DND-41 (cell line): ENCODE data around the gene KCNK15.

Source experiments
- ATAC-seq: fragments of 200-7000 bp; cut with Tn5 transposase; 3 replicates; pipeline ENCODE4 v1.9.1; 2021; ENCODE audit warnings: low read depth; ENCODE audit not compliant: insufficient read depth
- DNase-seq: peaks from one replicate; pipeline ENCODE4 v3.0.0-alpha.2; 2020
- H2AFZ ChIP-seq: 2 replicates; pipeline ENCODE4 v1.6.0; 2012; ENCODE audit warnings: low read depth, low read length
- H3K27ac ChIP-seq: 2 replicates; pipeline ENCODE4 v1.5.1; 2012; ENCODE audit warnings: low read length, inconsistent platforms
- H3K27me3 ChIP-seq: fragments of 200-600 bp; sonication (generic); 2 replicates; pipeline ENCODE4 v1.6.0; 2012; ENCODE audit warnings: low read length, mild to moderate bottlenecking, inconsistent platforms; ENCODE audit not compliant: insufficient read depth, poor library complexity
- H3K36me3 ChIP-seq: 2 replicates; pipeline ENCODE4 v1.5.1; 2012; ENCODE audit warnings: low read length, inconsistent platforms; ENCODE audit not compliant: insufficient read depth
- H3K4me1 ChIP-seq: 2 replicates; pipeline ENCODE4 v1.5.1; 2012; ENCODE audit warnings: mild to moderate bottlenecking, low read length; ENCODE audit not compliant: insufficient read depth
- H3K4me2 ChIP-seq: 2 replicates; pipeline ENCODE4 v1.6.0; 2012; ENCODE audit warnings: mild to moderate bottlenecking, moderate library complexity, low read length, inconsistent platforms; ENCODE audit not compliant: insufficient read depth
- H3K4me3 ChIP-seq, 2 experiments: fragments of 200-600 bp in 1 of 2; shearing (Covaris generic) in 1 of 2; 2 replicates each; pipeline ENCODE4 v1.5.1; 2012 to 2016; ENCODE audit warnings: inconsistent platforms in 2 of 2, low read length in 2 of 2, mild to moderate bottlenecking in 2 of 2, low read depth in 1 of 2, moderate library complexity in 1 of 2
- H3K79me2 ChIP-seq: 2 replicates; pipeline ENCODE4 v1.6.0; 2012; ENCODE audit warnings: low read length, inconsistent platforms; ENCODE audit not compliant: insufficient read depth
- H3K9ac ChIP-seq: 2 replicates; pipeline ENCODE4 v1.6.0; 2012; ENCODE audit warnings: low read depth, mild to moderate bottlenecking, inconsistent platforms, low read length, moderate library complexity
- H3K9me3 ChIP-seq: 2 replicates; pipeline ENCODE4 v1.5.1; 2012; ENCODE audit warnings: low read length, moderate library complexity, mild to moderate bottlenecking, inconsistent platforms; ENCODE audit not compliant: insufficient read depth, severe bottlenecking
- H4K20me1 ChIP-seq: 2 replicates; pipeline ENCODE4 v1.6.0; 2012; ENCODE audit warnings: low read length; ENCODE audit not compliant: insufficient read depth
- CTCF ChIP-seq: IDR thresholded peaks from 2 replicates; pipeline ENCODE4 v1.5.1; 2012; ENCODE audit warnings: borderline replicate concordance, low read length, moderate library complexity, mild to moderate bottlenecking; ENCODE audit not compliant: poor library complexity, severe bottlenecking; ENCODE audit errors: extremely low read depth
- EZH2 ChIP-seq: IDR thresholded peaks from 3 replicates; pipeline ENCODE4 v1.6.1; 2012; ENCODE audit warnings: borderline replicate concordance, low read depth, mild to moderate bottlenecking, moderate library complexity, low read length, inconsistent platforms; ENCODE audit not compliant: severe bottlenecking

KCNK15 gene

GRCh38 chr20:44704551-44704971 is 41.1 kb upstream of the KCNK15 start:
- H3K4me1 ChIP-seq = no peaks in the 10 kb centered on the region
- no peak overlapping the region for H3K9ac ChIP-seq
- no peaks in the 10 kb centered on the region for H3K9me3 ChIP-seq
- H3K79me2 ChIP-seq = no peaks in the 10 kb centered on the region
- no peak overlapping the region for H3K4me3 ChIP-seq
- no peaks in the 10 kb centered on the region for H3K36me3 ChIP-seq
- no peak for DNase-seq
- H4K20me1 ChIP-seq = peaks cover 4% of the 10 kb centered on the region; the same call in 1 of the 2 replicates
- ATAC-seq = no peak
- H3K27ac ChIP-seq = no peak overlapping the region
- H3K27me3 ChIP-seq = no peaks in the 10 kb centered on the region
- no peak overlapping the region for H2AFZ ChIP-seq
- no peak for TF ChIP-seq CTCF
- no peak for TF ChIP-seq EZH2
- no peak overlapping the region for H3K4me2 ChIP-seq

- Histone ChIP-seq H4K20me1 (no peaks in the 10 kb centered on the region), H3K27me3 (no peaks in the 10 kb centered on the region), H2AFZ (no peak overlapping the region), H3K4me1 (no peaks in the 10 kb centered on the region), H3K9me3 (no peaks in the 10 kb centered on the region), H3K79me2 (no peaks in the 10 kb centered on the region), H3K27ac (no peak overlapping the region), H3K4me3 (no peak overlapping the region), H3K36me3 (no peaks in the 10 kb centered on the region), H3K4me2 (no peak overlapping the region), H3K9ac (no peak overlapping the region)
- TF ChIP-seq CTCF (no peak), EZH2 (no peak)
- no peak for DNase-seq
- ATAC-seq = no peak
Observed at GRCh38 chr20:44705364-44706094, 40.1 kb upstream of the KCNK15 start.

DNA sequence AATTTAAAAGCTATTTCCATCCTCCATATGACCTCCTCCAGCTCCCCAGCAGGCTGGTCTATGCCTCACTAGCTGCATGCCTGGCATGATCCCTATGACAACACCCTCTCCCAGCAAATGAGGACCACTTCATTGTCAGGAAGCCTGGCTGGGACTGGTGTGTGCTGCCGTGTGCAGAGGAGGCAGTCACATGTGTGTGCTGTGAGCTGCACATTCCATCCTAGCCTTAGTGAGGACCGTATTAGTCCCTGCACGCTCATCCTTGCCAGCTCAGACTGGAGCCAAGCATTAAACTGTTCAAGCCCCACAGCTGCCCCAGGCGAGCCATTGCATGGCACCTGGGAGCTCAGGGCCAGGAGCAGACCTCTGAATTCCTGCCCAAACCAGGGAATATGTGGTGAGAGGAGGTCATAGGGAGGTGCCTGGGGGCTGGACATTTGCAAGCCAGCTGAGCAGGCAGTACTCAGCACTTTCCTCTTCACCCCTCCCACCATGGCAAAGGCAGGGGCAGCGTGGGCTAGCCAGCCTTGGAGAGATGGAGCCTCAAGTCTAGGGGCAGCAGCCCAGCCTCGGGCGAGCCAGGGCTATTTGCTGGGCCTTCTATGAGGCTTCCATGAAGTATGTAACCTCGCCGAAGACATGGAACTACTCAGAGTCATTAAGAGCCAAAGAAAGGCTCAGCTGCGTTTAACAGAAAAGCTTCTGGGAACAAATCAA is 39.2 kb upstream of the KCNK15 start:
- TF ChIP-seq CTCF (no peak), EZH2 (no peak)
- no peak overlapping the region for H3K27ac ChIP-seq
- no peak for DNase-seq
- H4K20me1 ChIP-seq = no peaks in the 10 kb centered on the region
- H3K27me3 ChIP-seq = no peaks in the 10 kb centered on the region
- no peak overlapping the region for H3K9ac ChIP-seq
- no peak overlapping the region for H3K4me2 ChIP-seq
- H3K4me1 ChIP-seq = no peaks in the 10 kb centered on the region
- no peak overlapping the region for H3K4me3 ChIP-seq
- H3K9me3 ChIP-seq = no peaks in the 10 kb centered on the region
- ATAC-seq = no peak
- H2AFZ ChIP-seq = no peak overlapping the region
- no peaks in the 10 kb centered on the region for H3K79me2 ChIP-seq
- no peaks in the 10 kb centered on the region for H3K36me3 ChIP-seq
